Heart right ventricle (tissue), 16 donors: ENCODE data around the gene ZNHIT3. TPM values are rescaled to one million over a fixed set of nuclear protein-coding genes. Genes with fewer than 3 reads are reported as not detected.

Source experiments
- ATAC-seq, 8 donors: fragments of 200-7000 bp; cut with Tn5 transposase; one replicate each; pipeline ENCODE4 v1.9.1; 2020; ENCODE audit warnings: mild to moderate bottlenecking in 8 of 8, moderate library complexity in 8 of 8, moderate number of reproducible peaks in 1 of 8
- DNase-seq, 2 donors: peaks; one replicate each; pipeline ENCODE4 v3.0.0-alpha.2; 2020
- H3K27ac ChIP-seq, 10 donors: fragments of 200-600 bp; sonication (generic) in 2 of 10; one replicate each; pipeline versions ENCODE4 v1.5.0 to v1.8.0; 2020 to 2022; ENCODE audit warnings: mild to moderate bottlenecking in 3 of 10
- H3K27me3 ChIP-seq, 7 donors: fragments of 200-600 bp; one replicate each; pipeline ENCODE4 v1.8.0; 2021 to 2022; ENCODE audit warnings: mild to moderate bottlenecking in 2 of 7
- H3K36me3 ChIP-seq, 9 donors: fragments of 200-600 bp; sonication (generic) in 1 of 9; one replicate each; pipeline versions ENCODE4 v1.5.0 to v1.8.0; 2020 to 2022; ENCODE audit warnings: mild to moderate bottlenecking in 2 of 9
- H3K4me1 ChIP-seq, 9 donors: fragments of 200-600 bp; sonication (generic) in 1 of 9; one replicate each; pipeline versions ENCODE4 v1.5.0 to v1.8.0; 2020 to 2022; ENCODE audit warnings: mild to moderate bottlenecking in 4 of 9
- H3K4me3 ChIP-seq, 10 donors: fragments of 200-600 bp; sonication (generic) in 2 of 10; one replicate each; pipeline versions ENCODE4 v1.5.0 to v1.8.0; 2020 to 2022; ENCODE audit warnings: mild to moderate bottlenecking in 7 of 10, moderate library complexity in 2 of 10
- H3K9me3 ChIP-seq, 11 donors: fragments of 200-600 bp in 10 of 11; sonication (generic) in 2 of 11; one replicate each; pipeline versions ENCODE4 v1.5.0 to v1.8.0; 2013 to 2022; ENCODE audit warnings: mild to moderate bottlenecking in 2 of 11, control low read depth in 1 of 11, moderate library complexity in 1 of 11
- CTCF ChIP-seq, 9 donors: fragments of 200-600 bp; sonication (generic) in 2 of 9; IDR thresholded peaks; one replicate each; pipeline versions ENCODE4 v1.5.0 to v1.8.0; 2021 to 2022; ENCODE audit warnings: antibody characterized with exemption in 9 of 9, mild to moderate bottlenecking in 5 of 9, moderate library complexity in 1 of 9
- WGBS, 2 donors: extraction: QIAGEN DNeasy Blood & Tissue Kit; methylation state at CpG; one replicate each; pipeline ENCODE4 v1.1.7; 2013; ENCODE audit warnings: inconsistent platforms in 1 of 2; 5-methylcytosine and 5-hydroxymethylcytosine counted together
- intact Hi-C, 10 donors: fragments of 100-400 bp; cut with DNase I; formaldehyde crosslinking; loops; one replicate each; pipeline versions ENCODE4 v1.11.1 to v1.14.2; 2022
- polyA plus RNA-seq, 2 donors: library from polyadenylated mRNA; stranded (reverse); fragments of 200-250 nt; gene quantifications; one replicate each; pipeline ENCODE4 v1.2.3, GENCODE V29; 2013
- total RNA-seq, 10 donors: library from RNA; stranded (reverse); fragmentation: NEBNext Ultra II Directional in 3 of 10; extraction: Animal tissue kit (Norgen Biotek cat#: 25700) in 3 of 10; gene quantifications; one replicate each; pipeline versions ENCODE4 v1.2.1 to v1.2.4, GENCODE V29; 2021 to 2023
- donor health status: Arrhythmogenic right ventricular cardiomyopathy.
- donor health status: ischemic (EF 13 %, LVEDD 7.1; RV severe dilation, severe dysfunction).
- donor health status: healthy with polysubstance abuse.
- donor health status: DM: no; HTN: yes; CAD: no.
- donor health status: DM: no; HTN: no; CAD: no.
- donor health status: ischemic (EF 25% LVEDD 6.9; RV normal size, moderate dysfunction).
- donor health status: ischemic (EF 25% LVEDD 5.7; RV mildly dilated, moderate dysfunction).
- donor health status: healthy.
- donor health status: DM: yes; HTN: yes; CAD: no.
- donor health status: Ischemic cardiomyopathy.
- donor health status: ischemic (EF 35%, LVEDD 5.7; RV mildly dilated, moderate dysfunction).
- donor health status: nonischemic (EF 11% LVEDD 7.7; RV severe dilation, severe dysfunction).
- donor health status: DM: yes; HTN: yes; CAD: no.
- donor health status: PGD.
- donor health status: ischemic (EF 29% LVEDD 5.4; RV normal size, mild dysfunction).
- donor health status: nonischemic (EF 23%, LVEDD 6.1; RV moderate dilation, normal function).

ZNHIT3 gene
- total and polyA plus RNA-seq, 12 donors = 12.0 to 34.0 (median 23.0) TPM

- DNase-seq (no peak), ATAC-seq (peak in 3 of 8 donors; percentile 12 to 29 (median 28))
- no peaks in the 10 kb centered on the region for H3K9me3 ChIP-seq
- no peaks in the 10 kb centered on the region for H3K27me3 ChIP-seq
- TF ChIP-seq CTCF (IDR thresholded peaks at IDR 0.05) = peak in 2 of 9 donors; percentile 7 to 12
- WGBS, 2 donors = 9 to 10% methylated on average over 15 of the region's 15 CpGs
- peaks cover 0 to 65% (median 9%) of the 10 kb centered on the region in 9 donors for H3K36me3 ChIP-seq
- peaks cover 0 to 24% (median 15%) of the 10 kb centered on the region in 9 donors for H3K4me1 ChIP-seq
- peak overlapping the region; percentile 55 to 89 (median 78) for H3K4me3 ChIP-seq
- intact Hi-C loops = loop anchor here in 3 of 10 donors (2.0 to 10.0 kb wide), 3 partner anchors 51 to 59 kb away; partner anchors contain the start of genes DHRS11 (in 1 of the 3) and ZNHIT3 (in 1 of the 3)
- H3K27ac ChIP-seq = peak overlapping the region; percentile 86 to 99 (median 96)
Observed at GRCh38 chr17:36535669-36536081, 49.2 kb downstream of the ZNHIT3 start.

DNA sequence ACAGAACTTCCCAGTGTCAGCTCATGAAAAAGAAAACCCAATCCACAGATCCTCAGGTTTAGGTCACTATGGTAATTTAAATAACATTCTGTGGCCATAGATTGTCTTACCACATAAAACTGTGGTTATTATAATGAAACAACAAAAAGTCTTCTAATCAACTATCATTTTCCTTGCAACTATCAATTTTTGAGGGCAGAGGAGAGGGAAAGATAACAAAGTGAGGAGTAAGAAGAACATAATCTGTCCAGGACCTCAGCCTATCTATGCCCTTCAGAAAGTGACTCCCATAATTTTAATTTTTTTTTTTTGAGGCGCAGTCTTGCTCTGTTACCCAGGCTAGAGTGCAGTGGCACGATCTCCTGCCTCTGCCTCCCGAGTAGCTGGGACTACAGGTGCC lies 54.2 kb downstream of the ZNHIT3 start:
- no peak for ATAC-seq
- Histone ChIP-seq H3K27ac (no peak overlapping the region), H3K36me3 (peaks cover 0 to 42% (median 9%) of the 10 kb centered on the region in 9 donors), H3K4me3 (no peak overlapping the region), H3K27me3 (no peaks in the 10 kb centered on the region), H3K4me1 (peaks cover 4 to 27% (median 16%) of the 10 kb centered on the region in 9 donors), H3K9me3 (no peaks in the 10 kb centered on the region)
- WGBS, 2 donors = 98 to 100% methylated on average over 3 of the region's 3 CpGs
- intact Hi-C loops = loop anchor here in 2 of 10 donors (10.0 kb wide), 2 partner anchors 54 to 56 kb away; partner anchors contain the start of genes DHRS11 (in 1 of the 2) and ZNHIT3 (in 1 of the 2)
- DNase-seq = no peak
- TF ChIP-seq CTCF (IDR thresholded peaks at IDR 0.05) = no peak

DNA sequence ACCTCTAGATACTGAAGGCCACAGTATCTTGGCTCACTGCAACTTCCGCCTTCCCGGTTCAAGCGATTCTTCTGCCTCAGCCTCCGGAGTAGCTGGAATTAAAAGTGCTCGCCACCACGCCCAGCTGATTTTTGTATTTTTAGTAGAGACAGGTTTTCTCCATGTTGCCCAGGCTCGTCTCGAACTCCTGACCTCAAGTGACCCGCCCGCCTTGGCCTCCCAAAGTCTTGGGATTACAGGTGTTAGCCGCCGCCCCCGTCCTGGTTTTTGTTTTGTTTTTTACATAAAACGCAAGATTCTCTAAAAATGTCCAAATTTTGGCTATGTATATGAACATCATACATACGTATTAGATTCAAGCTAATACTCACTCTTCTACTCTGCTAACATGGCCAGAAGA lies 56.3 kb downstream of the ZNHIT3 start:
- ATAC-seq = no peak
- H3K9me3 ChIP-seq = no peaks in the 10 kb centered on the region
- H3K27me3 ChIP-seq = no peaks in the 10 kb centered on the region
- no peak overlapping the region for H3K4me3 ChIP-seq
- intact Hi-C loops = loop anchor here in 2 of 10 donors (10.0 kb wide), 2 partner anchors 52 to 58 kb away; partner anchors contain the start of genes DHRS11 (in 1 of the 2) and ZNHIT3 (in 1 of the 2)
- H3K27ac ChIP-seq = no peak overlapping the region
- 97 to 99% methylated on average over 15 of the region's 15 CpGs for WGBS, 2 donors
- no peak for TF ChIP-seq CTCF (IDR thresholded peaks at IDR 0.05)
- H3K36me3 ChIP-seq = peaks cover 0 to 47% (median 0%) of the 10 kb centered on the region in 9 donors
- peaks cover 11 to 40% (median 28%) of the 10 kb centered on the region in 9 donors for H3K4me1 ChIP-seq
- no peak for DNase-seq

- peak in 1 of 2 donors; percentile 26 for DNase-seq
- peak in 7 of 8 donors; percentile 0 to 21 (median 6) for ATAC-seq
- 0 to 1% methylated on average over 10 of the region's 10 CpGs for WGBS, 2 donors
- Histone ChIP-seq H3K27me3 (no peaks in the 10 kb centered on the region), H3K36me3 (peaks cover 0 to 40% (median 0%) of the 10 kb centered on the region in 9 donors), H3K4me1 (peaks cover 16 to 47% (median 40%) of the 10 kb centered on the region in 9 donors), H3K4me3 (peak overlapping the region; percentile 69 to 98 (median 86)), H3K27ac (peak overlapping the region; percentile 97 to 100 (median 100)), H3K9me3 (no peaks in the 10 kb centered on the region)
- TF ChIP-seq CTCF (IDR thresholded peaks at IDR 0.05) = peak in 3 of 9 donors; percentile 21 to 32 (median 26)
- intact Hi-C loops = loop anchor here in 2 of 10 donors (10.0 kb wide), 2 partner anchors 51 to 59 kb away; partner anchors contain the start of genes DHRS11 (in 1 of the 2) and ZNHIT3 (in 1 of the 2)
Observed at GRCh38 chr17:36544044-36544306, 57.5 kb downstream of the ZNHIT3 start.
